Measurements from ENCODE around the gene AACS. TPM values are rescaled to one million over a fixed set of nuclear protein-coding genes. Genes with fewer than 3 reads are reported as not detected.

AACS gene
- total and polyA plus RNA-seq, 4 donors, result 15.4 to 33.5 (median 17.6) TPM

DNA sequence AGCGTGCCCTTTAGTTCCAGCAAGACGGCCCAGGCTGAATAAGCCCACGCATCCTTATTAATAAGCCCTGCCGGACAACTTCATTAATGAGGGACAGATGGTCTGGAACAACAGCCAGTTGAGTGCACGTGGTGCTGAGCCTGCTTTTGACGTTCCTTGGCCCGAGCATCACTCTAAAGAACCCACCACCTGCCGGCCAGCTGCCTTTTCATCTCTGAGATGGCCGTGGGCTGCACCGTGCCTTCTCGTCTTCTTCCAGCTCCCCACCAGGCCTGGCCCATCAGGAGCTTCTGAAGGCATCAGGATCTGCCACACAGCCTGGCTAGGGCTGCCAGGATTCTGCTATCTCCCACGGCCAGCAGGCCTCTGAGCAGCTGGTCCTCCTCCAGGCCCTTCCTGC lies 80.0 kb downstream of the AACS start:
- H3K4me1 ChIP-seq (ENCODE audit: control insufficient read depth in 5 of 5, insufficient read depth in 5 of 5, low read length in 5 of 5), result peaks cover 0 to 3% (median 0%) of the 10 kb centered on the region in 5 donors
- H3K9ac ChIP-seq (ENCODE audit: insufficient read depth in 1 of 2, low read length in 2 of 2), result no peak overlapping the region
- H3K9me3 ChIP-seq (ENCODE audit: control insufficient read depth in 4 of 4, insufficient read depth in 3 of 4, low read length in 3 of 4), result no peaks in the 10 kb centered on the region
- H3K36me3 ChIP-seq (ENCODE audit: control insufficient read depth in 4 of 4, insufficient read depth in 4 of 4, low read length in 4 of 4), result no peaks in the 10 kb centered on the region
- DNase-seq (no peak), ATAC-seq (ENCODE audit: insufficient read depth, low FRiP score) (no peak)
- H3K27me3 ChIP-seq (ENCODE audit: control insufficient read depth in 3 of 3, insufficient read depth in 3 of 3, low read length in 2 of 3), result no peaks in the 10 kb centered on the region
- TF ChIP-seq, protein P1, sequence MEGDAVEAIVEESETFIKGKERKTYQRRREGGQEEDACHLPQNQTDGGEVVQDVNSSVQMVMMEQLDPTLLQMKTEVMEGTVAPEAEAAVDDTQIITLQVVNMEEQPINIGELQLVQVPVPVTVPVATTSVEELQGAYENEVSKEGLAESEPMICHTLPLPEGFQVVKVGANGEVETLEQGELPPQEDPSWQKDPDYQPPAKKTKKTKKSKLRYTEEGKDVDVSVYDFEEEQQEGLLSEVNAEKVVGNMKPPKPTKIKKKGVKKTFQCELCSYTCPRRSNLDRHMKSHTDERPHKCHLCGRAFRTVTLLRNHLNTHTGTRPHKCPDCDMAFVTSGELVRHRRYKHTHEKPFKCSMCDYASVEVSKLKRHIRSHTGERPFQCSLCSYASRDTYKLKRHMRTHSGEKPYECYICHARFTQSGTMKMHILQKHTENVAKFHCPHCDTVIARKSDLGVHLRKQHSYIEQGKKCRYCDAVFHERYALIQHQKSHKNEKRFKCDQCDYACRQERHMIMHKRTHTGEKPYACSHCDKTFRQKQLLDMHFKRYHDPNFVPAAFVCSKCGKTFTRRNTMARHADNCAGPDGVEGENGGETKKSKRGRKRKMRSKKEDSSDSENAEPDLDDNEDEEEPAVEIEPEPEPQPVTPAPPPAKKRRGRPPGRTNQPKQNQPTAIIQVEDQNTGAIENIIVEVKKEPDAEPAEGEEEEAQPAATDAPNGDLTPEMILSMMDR (IDR thresholded peaks at IDR 0.05; ENCODE audit: control extremely low read depth, extremely low read depth), result no peak
- H3K27ac ChIP-seq (ENCODE audit: low read depth in 1 of 2, low read length in 1 of 2), result no peak overlapping the region
- H3K4me3 ChIP-seq, result no peak overlapping the region
- 87 to 90% methylated on average over 12 of the region's 12 CpGs for WGBS, 2 donors

DNA sequence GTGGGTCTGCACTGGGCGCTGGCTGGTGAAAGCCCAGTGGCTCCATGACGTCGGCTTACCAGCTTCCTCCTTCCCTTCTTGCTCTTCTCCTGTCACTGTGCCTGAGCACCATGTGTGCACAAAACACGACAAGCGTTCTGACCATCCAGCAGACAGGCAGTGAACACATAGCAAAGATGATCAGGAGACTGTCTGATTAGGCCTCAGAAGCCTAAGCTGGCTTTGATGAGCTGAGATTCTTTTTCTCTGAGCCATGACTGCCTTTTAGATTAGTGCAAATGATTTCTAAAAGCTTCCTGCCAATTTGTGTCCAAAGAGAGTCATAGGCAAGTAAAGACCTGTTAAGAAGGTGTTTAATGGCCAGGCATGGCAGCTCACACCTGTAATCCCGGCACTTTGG lies 83.1 kb downstream of the AACS start:
- Histone ChIP-seq H3K4me1 (ENCODE audit: control insufficient read depth in 5 of 5, insufficient read depth in 5 of 5, low read length in 5 of 5) (peaks cover 0 to 3% (median 0%) of the 10 kb centered on the region in 5 donors), H3K27ac (ENCODE audit: low read depth in 1 of 2, low read length in 1 of 2) (no peak overlapping the region), H3K9me3 (ENCODE audit: control insufficient read depth in 4 of 4, insufficient read depth in 3 of 4, low read length in 3 of 4) (no peaks in the 10 kb centered on the region), H3K27me3 (ENCODE audit: control insufficient read depth in 3 of 3, insufficient read depth in 3 of 3, low read length in 2 of 3) (no peaks in the 10 kb centered on the region), H3K36me3 (ENCODE audit: control insufficient read depth in 4 of 4, insufficient read depth in 4 of 4, low read length in 4 of 4) (no peaks in the 10 kb centered on the region), H3K4me3 (no peak overlapping the region), H3K9ac (ENCODE audit: insufficient read depth in 1 of 2, low read length in 2 of 2) (no peak overlapping the region)
- ATAC-seq (ENCODE audit: insufficient read depth, low FRiP score), result no peak
- WGBS, 2 donors, result 80 to 87% methylated on average over 6 of the region's 6 CpGs
- TF ChIP-seq, protein P1 (IDR thresholded peaks at IDR 0.05; ENCODE audit: control extremely low read depth, extremely low read depth), result no peak
- DNase-seq, result no peak

DNA sequence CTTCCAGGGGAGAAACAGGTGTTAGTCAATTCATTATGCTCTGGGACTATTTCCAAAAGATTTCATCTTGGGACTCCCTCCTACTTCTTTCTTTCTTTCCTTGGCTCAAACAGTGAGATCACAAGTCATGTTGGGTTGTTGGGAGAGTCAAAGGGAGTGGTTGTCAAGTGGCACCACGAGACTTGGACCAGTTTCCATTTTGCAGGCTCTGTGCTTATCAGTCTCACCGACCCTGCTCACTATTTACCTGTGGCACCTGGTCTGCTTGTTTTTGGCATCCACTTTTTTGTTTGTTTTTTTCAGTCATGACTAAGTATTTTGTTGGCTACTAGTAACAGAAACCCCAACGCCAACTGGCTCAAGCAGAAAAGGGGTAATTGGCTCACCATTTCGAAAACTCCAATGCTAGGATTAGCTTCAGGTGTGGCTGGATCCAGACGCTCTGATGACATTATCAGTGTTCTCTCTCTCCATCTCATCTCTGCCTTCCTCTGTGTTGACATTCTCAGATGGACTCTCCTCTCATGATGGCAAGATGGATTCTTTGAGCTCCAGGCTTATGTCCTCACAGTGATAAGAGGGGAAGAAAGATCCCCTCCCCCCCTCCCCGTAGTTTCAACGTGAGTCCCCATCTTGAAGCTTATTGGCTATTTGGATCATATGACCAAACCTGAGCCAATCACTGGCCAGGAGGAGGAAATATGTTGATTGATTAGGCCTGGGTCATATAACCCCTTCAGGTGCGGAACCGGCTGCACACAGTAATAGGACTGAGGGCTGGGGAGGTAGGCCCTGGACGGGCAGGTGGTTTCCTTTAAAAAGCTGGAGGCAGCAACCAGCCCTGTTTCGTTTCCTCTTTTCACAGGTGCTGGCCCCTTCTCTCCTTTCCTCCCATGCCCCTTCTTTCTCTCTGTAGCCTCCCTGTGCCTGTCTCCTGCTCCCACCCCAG lies 84.2 kb downstream of the AACS start:
- no peak overlapping the region for H3K9ac ChIP-seq (ENCODE audit: insufficient read depth in 1 of 2, low read length in 2 of 2)
- no peaks in the 10 kb centered on the region for H3K4me1 ChIP-seq (ENCODE audit: control insufficient read depth in 5 of 5, insufficient read depth in 5 of 5, low read length in 5 of 5)
- no peaks in the 10 kb centered on the region for H3K9me3 ChIP-seq (ENCODE audit: control insufficient read depth in 4 of 4, insufficient read depth in 3 of 4, low read length in 3 of 4)
- no peak overlapping the region for H3K4me3 ChIP-seq
- H3K27me3 ChIP-seq (ENCODE audit: control insufficient read depth in 3 of 3, insufficient read depth in 3 of 3, low read length in 2 of 3), result no peaks in the 10 kb centered on the region
- H3K36me3 ChIP-seq (ENCODE audit: control insufficient read depth in 4 of 4, insufficient read depth in 4 of 4, low read length in 4 of 4), result no peaks in the 10 kb centered on the region
- DNase-seq (no peak), ATAC-seq (ENCODE audit: insufficient read depth, low FRiP score) (no peak)
- H3K27ac ChIP-seq (ENCODE audit: low read depth in 1 of 2, low read length in 1 of 2), result no peak overlapping the region
- WGBS, 2 donors, result 71 to 74% methylated on average over 11 of the region's 11 CpGs
- TF ChIP-seq, protein P1 (IDR thresholded peaks at IDR 0.05; ENCODE audit: control extremely low read depth, extremely low read depth), result no peak
